GM12878 (cell line): Measurements from ENCODE around the gene CCDC200. TPM values are rescaled to one million over a fixed set of nuclear protein-coding genes. Genes with fewer than 3 reads are reported as not detected.
A peak's percentile ranks its signal among the peaks of the same experiment; 100 is the strongest.

Experiments
- CTCF ChIP-seq, 3 experiments: IDR thresholded peaks in 2 of 3; conservative IDR thresholded peaks in 1 of 3; 2 replicates each; pipeline ENCODE4 v1.5.1; 2011; ENCODE audit warnings: low read depth in 3 of 3, low read length in 3 of 3, mild to moderate bottlenecking in 3 of 3, control low read depth in 2 of 3, moderate library complexity in 2 of 3, inconsistent platforms in 1 of 3, mixed read lengths in 1 of 3; ENCODE audit not compliant: control insufficient read depth in 2 of 3, insufficient read depth in 1 of 3; ENCODE audit errors: extremely low read depth in 1 of 3
- EGR1 ChIP-seq, 2 experiments: IDR thresholded peaks; 1 replicate in 1 of 2; 2 replicates in 1 of 2; pipeline ENCODE4 v1.6.1; 2011 to 2012; ENCODE audit warnings: low read depth in 2 of 2, low read length in 2 of 2, borderline replicate concordance in 1 of 2, mild to moderate bottlenecking in 1 of 2, moderate library complexity in 1 of 2
- IRF4 ChIP-seq: IDR thresholded peaks from 2 replicates; pipeline ENCODE4 v1.6.1; 2011; ENCODE audit warnings: low read depth, low read length
- MEF2A ChIP-seq: IDR thresholded peaks from 2 replicates; pipeline ENCODE4 v1.6.1; 2011; ENCODE audit warnings: low read depth, mild to moderate bottlenecking, low read length, moderate library complexity; ENCODE audit not compliant: insufficient read depth
- PBX3 ChIP-seq: IDR thresholded peaks from 2 replicates; pipeline ENCODE4 v1.6.1; 2011; ENCODE audit warnings: mild to moderate bottlenecking, low read depth, low read length, moderate library complexity; ENCODE audit not compliant: insufficient replicate concordance
- REST ChIP-seq: IDR thresholded peaks from 2 replicates; pipeline ENCODE4 v1.6.1; 2012; ENCODE audit warnings: mild to moderate bottlenecking, low read depth, low read length
- STAT3 ChIP-seq: IDR thresholded peaks from 2 replicates; pipeline ENCODE4 v1.6.1; 2011; ENCODE audit warnings: low read depth, low read length, improper control_type of control experiment
- YBX1 ChIP-seq: fragments of 450-650 bp; IDR thresholded peaks from 2 replicates; pipeline ENCODE4 v1.6.1; 2016; ENCODE audit warnings: antibody characterized with exemption
- ZNF24 ChIP-seq: fragments of 450-650 bp; IDR thresholded peaks from 2 replicates; pipeline ENCODE4 v1.6.1; 2017; ENCODE audit warnings: antibody characterized with exemption, mild to moderate bottlenecking
- polyA plus RNA-seq, 11 experiments: library from polyadenylated mRNA; depleted of rRNA in 4 of 11; unstranded in 6 of 11; stranded (reverse) in 5 of 11; fragments of >200 nt; fragmentation: Nextera tagmentation in 4 of 11; fragmentation: Illumina TruSeq in 1 of 11; extraction: Ambion mirVana in 4 of 11; extraction: Trizol in 1 of 11; gene quantifications; 1 replicate in 1 of 11; 2 replicates in 10 of 11; pipeline versions ENCODE4 v1.2.1 to v1.2.3, GENCODE V29; 2011 to 2016; ENCODE audit warnings: inconsistent platforms in 2 of 11, missing spikeins in 2 of 11, low read depth in 1 of 11
- total RNA-seq, 4 experiments: library from RNA; depleted of rRNA in 3 of 4; stranded (reverse); fragments of >200 nt in 3 of 4; fragmentation: Illumina TruSeq in 1 of 4; extraction: Trizol in 1 of 4; gene quantifications; 2 replicates each; pipeline versions ENCODE4 v1.2.1 to v1.2.3, GENCODE V29; 2013 to 2021
- TF ChIP-seq, protein P1 (sequence below): fragments of 450-650 bp; IDR thresholded peaks from 2 replicates; pipeline ENCODE4 v1.6.1; 2017; ENCODE audit warnings: borderline replicate concordance
- TF ChIP-seq, protein P2 (sequence below): IDR thresholded peaks from 2 replicates; pipeline ENCODE4 v1.6.1; 2012; ENCODE audit warnings: low read depth, low read length, improper control_type of control experiment
- TF ChIP-seq, protein P3 (sequence below): fragments of 150-350 bp; IDR thresholded peaks from 2 replicates; pipeline ENCODE4 v1.6.1; 2016; ENCODE audit warnings: low read depth, low read length

Gene CCDC200
- total and polyA plus RNA-seq, 10 of the 15 experiments (the other 5 are each of a cell fraction or from before 2014, with no cell fraction given), result 0.46 to 3.9 (median 2.7) TPM; not detected in 6

DNA sequence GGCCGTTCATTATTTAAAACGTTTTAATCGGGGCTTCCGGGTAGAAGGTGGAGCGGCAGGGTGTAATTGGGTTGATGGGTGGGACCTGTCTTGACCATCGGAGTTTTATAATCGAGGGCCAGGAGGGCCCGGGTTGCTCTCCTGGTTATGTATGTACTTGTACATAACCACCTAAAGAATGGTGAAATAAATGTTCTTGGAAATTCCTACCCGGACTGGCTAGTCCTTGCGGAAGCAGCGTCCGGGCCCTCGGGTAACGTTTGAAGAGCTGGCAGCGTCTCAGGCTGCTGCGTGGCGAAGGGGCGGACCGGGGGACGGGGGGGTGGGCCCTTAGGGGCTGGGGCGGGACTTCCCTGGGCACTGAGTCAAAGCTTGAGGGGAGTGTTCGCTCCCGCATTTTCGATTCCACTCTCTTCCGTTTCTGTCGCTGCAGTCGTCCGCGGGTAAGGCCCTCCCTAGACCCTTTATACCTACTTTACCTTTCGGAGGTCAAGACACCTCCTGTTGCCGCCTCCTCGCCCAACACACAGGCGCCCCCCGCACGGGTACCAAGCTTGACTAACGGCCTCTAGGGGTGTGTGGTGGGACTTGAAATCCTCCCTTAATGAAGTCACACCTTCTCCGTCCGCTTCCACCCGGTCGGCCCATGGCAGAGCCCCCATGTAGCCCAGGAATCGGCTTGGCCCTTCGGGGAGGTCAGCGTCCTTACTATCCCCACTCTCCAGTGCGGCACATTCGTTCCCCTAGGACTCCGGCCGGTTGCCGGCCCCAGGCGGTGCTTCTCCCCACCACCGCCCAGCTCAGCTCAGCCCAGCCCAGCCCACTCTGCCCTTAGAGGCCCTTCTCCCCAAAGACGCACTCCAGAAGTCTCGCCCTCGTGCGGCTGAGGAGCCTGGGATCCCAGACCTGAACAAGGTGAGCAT is 16.7 kb downstream of the CCDC200 start, which contains the start of gene TMEM106A (continued):
- TF ChIP-seq PBX3, result no peak
- 0 out of 2 replicates have a peak, but pooled peaks have one; percentile 4 for TF ChIP-seq MEF2A
- no peak; a peak in 1 of 3 replicates for TF ChIP-seq EGR1 (IDR thresholded peaks at IDR 0.05; ENCODE audit: borderline replicate concordance in 1 of 2, low read depth in 2 of 2, low read length in 2 of 2)
- TF ChIP-seq IRF4, result peak; percentile 17; the same call in 1 of the 2 replicates
- TF ChIP-seq, protein P1, sequence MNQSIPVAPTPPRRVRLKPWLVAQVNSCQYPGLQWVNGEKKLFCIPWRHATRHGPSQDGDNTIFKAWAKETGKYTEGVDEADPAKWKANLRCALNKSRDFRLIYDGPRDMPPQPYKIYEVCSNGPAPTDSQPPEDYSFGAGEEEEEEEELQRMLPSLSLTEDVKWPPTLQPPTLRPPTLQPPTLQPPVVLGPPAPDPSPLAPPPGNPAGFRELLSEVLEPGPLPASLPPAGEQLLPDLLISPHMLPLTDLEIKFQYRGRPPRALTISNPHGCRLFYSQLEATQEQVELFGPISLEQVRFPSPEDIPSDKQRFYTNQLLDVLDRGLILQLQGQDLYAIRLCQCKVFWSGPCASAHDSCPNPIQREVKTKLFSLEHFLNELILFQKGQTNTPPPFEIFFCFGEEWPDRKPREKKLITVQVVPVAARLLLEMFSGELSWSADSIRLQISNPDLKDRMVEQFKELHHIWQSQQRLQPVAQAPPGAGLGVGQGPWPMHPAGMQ, result no peak
- TF ChIP-seq, protein P2, sequence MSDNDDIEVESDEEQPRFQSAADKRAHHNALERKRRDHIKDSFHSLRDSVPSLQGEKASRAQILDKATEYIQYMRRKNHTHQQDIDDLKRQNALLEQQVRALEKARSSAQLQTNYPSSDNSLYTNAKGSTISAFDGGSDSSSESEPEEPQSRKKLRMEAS, result peak; percentile 61; the same call in 1 of the 2 replicates
- TF ChIP-seq REST, result no peak
- no peak for TF ChIP-seq YBX1
- TF ChIP-seq, protein P3, sequence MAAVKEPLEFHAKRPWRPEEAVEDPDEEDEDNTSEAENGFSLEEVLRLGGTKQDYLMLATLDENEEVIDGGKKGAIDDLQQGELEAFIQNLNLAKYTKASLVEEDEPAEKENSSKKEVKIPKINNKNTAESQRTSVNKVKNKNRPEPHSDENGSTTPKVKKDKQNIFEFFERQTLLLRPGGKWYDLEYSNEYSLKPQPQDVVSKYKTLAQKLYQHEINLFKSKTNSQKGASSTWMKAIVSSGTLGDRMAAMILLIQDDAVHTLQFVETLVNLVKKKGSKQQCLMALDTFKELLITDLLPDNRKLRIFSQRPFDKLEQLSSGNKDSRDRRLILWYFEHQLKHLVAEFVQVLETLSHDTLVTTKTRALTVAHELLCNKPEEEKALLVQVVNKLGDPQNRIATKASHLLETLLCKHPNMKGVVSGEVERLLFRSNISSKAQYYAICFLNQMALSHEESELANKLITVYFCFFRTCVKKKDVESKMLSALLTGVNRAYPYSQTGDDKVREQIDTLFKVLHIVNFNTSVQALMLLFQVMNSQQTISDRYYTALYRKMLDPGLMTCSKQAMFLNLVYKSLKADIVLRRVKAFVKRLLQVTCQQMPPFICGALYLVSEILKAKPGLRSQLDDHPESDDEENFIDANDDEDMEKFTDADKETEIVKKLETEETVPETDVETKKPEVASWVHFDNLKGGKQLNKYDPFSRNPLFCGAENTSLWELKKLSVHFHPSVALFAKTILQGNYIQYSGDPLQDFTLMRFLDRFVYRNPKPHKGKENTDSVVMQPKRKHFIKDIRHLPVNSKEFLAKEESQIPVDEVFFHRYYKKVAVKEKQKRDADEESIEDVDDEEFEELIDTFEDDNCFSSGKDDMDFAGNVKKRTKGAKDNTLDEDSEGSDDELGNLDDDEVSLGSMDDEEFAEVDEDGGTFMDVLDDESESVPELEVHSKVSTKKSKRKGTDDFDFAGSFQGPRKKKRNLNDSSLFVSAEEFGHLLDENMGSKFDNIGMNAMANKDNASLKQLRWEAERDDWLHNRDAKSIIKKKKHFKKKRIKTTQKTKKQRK, result no peak
- no peak for TF ChIP-seq STAT3
- TF ChIP-seq ZNF24, result no peak
- peak; percentile 29 to 45 (median 44); a peak in 3 of 6 replicates for TF ChIP-seq CTCF (IDR thresholded peaks at IDR 0.05 in 2 of 3, conservative IDR thresholded peaks at IDR 0.05 in 1 of 3; ENCODE audit: control insufficient read depth in 2 of 3, extremely low read depth in 1 of 3, insufficient read depth in 1 of 3, low read depth in 3 of 3, low read length in 3 of 3)
